Fibroblast of skin of abdomen (primary cell): ENCODE data around the gene CKAP2.
A peak's percentile ranks its signal among the peaks of the same experiment; 100 is the strongest.
"Not testable (repeated sequence)": the region's sequence is repeated elsewhere in the genome, so short reads cannot be mapped to it uniquely, and the experiment has no call there.

Experiments
- DNase-seq: peaks from one replicate; pipeline ENCODE4 v3.0.0-alpha.2; 2013

The CKAP2 gene

DNA sequence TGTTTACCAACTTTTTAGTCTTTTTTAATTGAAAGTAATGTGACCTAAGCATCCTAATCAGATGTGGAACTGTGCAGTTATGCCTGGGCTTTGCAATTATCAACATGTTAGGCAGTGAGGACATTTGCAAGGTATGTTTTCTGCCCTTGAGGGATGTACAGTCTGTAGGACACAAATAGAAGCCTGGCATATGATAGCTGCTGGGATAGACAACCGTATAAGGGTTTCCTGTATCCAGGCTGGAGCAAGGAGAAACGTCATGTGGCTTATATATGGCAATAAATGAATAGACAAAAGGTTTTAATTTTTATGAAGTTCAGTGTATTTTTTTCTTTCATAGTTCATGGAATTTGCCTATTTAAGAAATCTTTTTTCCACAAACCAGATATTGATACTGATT, 2.8 kb upstream of the CKAP2 start:
- DNase-seq, result no peak

- DNase-seq, result no peak
Observed at GRCh38 chr13:52454459-52454819, 839 bp upstream of the CKAP2 start.

- peak; percentile 60 for DNase-seq
Observed at GRCh38 chr13:52455677-52456041, 381 bp downstream of the CKAP2 start.

DNA sequence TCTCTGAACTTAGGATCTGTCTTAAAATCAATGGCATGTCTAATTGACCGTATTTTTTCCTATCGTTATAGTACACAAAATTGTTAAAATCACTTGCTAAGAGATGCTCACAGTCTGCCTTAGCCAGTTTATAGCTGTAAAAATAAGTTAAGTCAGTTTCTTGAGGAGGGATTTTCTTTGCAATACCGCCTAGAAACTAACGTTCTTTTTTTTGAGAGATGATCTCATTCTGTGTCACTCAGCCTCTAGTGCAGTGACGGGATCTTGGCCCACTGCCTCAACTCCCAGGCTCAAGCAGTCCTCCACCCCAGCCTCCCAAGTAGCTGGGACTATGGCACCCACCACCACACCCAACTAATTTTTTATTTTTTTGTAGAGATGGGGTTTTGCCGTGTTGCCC, 4.4 kb downstream of the CKAP2 start:
- peak; percentile 59 for DNase-seq

DNA sequence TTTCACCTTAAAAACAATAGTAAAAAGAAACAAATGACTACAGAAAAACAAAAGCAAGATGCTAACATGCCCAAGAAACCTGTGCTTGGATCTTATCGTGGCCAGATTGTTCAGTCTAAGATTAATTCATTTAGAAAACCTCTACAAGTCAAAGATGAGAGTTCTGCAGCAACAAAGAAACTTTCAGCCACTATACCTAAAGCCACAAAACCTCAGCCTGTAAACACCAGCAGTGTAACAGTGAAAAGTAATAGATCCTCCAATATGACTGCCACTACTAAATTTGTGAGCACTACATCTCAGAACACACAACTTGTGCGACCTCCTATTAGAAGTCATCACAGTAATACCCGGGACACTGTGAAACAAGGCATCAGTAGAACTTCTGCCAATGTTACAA, 6.0 kb downstream of the CKAP2 start:
- DNase-seq, result no peak

- DNase-seq, result no peak
Observed at GRCh38 chr13:52463526-52463925, 8.2 kb downstream of the CKAP2 start.

DNA sequence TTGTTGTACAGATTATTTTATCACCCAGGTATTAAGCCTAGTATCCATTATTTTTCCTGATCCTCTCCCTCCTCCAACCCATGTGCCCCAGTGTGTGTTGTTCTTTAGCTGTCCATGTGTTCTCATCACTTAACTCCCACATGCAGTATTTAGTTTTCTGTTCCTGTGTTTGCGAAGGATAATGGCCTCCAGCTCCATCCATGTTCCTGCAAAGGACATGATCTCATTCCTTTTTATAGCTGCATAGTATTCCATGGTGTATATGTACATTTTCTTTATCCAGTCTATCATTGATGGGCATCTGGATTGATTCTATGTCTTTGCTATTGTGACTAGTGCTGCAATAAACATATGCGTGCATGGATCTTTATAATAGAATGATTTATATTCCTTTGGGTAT, 13.2 kb downstream of the CKAP2 start:
- DNase-seq, result not testable (repeated sequence)

- not testable (repeated sequence) for DNase-seq
Observed at GRCh38 chr13:52480677-52481428, 25.6 kb downstream of the CKAP2 start.

- not testable (repeated sequence) for DNase-seq
Observed at GRCh38 chr13:52487078-52487477, 31.8 kb downstream of the CKAP2 start.

DNA sequence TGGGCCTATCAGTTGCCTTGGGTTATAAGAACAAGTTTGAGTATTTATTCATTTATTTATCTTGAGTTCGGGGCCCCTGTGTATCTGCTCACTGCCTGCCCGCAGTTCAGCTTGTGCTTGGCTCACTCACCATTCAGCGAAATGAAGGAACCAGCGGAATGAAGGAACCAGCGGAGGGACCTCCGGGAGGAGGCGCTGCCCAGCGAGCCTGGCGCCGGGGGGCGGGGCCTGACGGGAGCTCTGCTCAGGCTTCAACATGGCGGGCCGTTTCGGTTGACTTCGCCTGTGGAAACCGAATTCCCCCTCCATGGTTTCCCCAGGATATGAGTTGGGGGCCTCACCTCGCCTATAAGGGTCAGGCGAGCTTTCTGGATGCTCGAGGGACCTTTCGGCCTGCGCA, 33.5 kb downstream of the CKAP2 start:
- not testable (repeated sequence) for DNase-seq

DNA sequence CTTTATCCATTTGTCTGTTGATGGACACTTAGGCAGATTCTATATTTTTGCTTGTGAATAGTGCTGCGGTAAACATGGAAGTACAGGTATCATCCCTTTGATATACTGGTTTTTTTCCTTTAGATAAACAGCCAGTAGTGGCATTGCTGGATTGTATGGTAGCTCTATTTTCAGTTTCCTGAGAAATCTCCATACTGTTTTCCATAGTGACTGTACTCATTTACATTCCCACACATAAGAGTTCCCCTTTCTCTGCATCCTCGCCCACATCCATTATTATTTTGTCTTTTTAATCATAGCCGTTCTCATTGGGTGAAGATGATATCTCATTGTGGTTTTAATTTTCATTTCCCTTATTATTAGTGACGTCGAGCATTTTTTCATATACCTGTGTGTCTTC, 35.7 kb downstream of the CKAP2 start:
- not testable (repeated sequence) for DNase-seq

DNA sequence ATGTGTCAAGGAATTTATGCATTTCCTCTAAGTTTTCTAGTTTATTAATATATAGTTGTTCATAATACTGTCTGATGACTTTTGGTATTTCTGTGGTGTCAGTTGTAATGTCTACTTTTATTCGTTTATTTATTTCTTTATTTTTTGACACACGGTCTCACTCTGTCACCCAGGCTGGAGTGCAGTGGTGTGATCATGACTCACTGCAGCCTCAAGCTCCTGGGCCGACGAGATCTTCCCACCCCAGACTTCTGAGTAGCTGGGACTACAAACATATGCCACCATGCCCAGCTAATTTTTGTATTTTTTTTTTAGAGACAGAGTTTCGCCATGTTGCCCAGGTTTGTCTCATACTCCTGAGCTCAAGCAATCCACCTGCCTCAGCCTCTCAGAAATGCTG, 39.0 kb downstream of the CKAP2 start:
- DNase-seq, result not testable (repeated sequence)

DNA sequence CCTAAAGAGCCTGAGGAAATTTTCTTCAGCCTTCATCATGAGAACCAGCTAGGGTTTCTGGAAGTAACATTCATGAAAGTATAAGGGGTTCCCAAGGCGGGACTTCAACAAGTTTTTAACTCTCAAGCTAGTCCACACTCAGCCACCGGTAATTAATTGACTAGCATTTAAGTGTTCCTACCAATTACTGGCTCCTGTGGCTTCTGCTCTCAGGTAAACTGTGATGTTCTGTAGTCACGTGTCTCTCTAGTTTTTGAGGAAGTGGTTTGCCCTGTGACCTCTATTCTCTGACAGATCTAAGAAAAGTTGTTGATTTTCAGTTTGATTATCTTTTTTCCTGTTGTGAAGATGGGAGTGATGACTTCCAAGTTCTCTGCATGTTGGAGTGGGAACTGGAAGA, 42.7 kb downstream of the CKAP2 start:
- DNase-seq, result not testable (repeated sequence)

GRCh38 chr13:52502277-52502676, 47.0 kb downstream of the CKAP2 start:
- DNase-seq, result not testable (repeated sequence)

GRCh38 chr13:52505843-52506242, 50.6 kb downstream of the CKAP2 start:
- DNase-seq, result not testable (repeated sequence)

GRCh38 chr13:52509532-52509931, 54.3 kb downstream of the CKAP2 start:
- not testable (repeated sequence) for DNase-seq

GRCh38 chr13:52510221-52510797, 55.0 kb downstream of the CKAP2 start:
- DNase-seq, result not testable (repeated sequence)

- DNase-seq, result not testable (repeated sequence)
Observed at GRCh38 chr13:52511598-52511997, 56.3 kb downstream of the CKAP2 start.

GRCh38 chr13:52513957-52514596, 58.8 kb downstream of the CKAP2 start:
- DNase-seq, result not testable (repeated sequence)

DNA sequence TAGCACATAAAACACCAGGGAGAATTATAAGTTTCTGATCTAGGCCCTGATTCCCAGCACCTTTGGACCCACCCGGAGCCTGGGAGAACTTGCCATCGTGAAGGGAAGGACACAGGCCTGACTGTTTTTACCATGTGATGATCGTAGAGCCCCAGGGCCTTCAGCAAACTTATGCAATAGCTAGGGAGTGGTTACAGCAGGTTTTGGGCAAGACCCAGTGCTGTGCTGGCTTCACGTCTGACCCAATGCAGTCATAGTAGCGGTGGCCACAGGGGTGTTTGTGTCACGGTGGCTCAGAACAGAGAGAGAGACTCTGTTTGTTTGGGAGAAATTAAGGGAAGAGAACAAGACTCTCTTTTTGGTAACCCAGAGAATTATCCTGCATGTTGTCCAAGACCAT, 68.0 kb downstream of the CKAP2 start:
- not testable (repeated sequence) for DNase-seq
